PC-3 (cell line): ENCODE measurements around the gene APMAP.

ENCODE experiments used
- EZH2 ChIP-seq: fragments of 300-600 bp; sonication (generic); IDR thresholded peaks from one replicate; pipeline ENCODE4 v1.6.1; 2017; ENCODE audit warnings: antibody characterized with exemption, mild to moderate bottlenecking, low read length; ENCODE audit not compliant: unreplicated experiment
- TF ChIP-seq, protein P1 (sequence below): fragments of 300-600 bp; sonication (generic); conservative IDR thresholded peaks from 2 replicates; pipeline ENCODE4 v1.5.1; 2017; ENCODE audit warnings: antibody characterized with exemption, low read depth, mild to moderate bottlenecking, low read length

DNA sequence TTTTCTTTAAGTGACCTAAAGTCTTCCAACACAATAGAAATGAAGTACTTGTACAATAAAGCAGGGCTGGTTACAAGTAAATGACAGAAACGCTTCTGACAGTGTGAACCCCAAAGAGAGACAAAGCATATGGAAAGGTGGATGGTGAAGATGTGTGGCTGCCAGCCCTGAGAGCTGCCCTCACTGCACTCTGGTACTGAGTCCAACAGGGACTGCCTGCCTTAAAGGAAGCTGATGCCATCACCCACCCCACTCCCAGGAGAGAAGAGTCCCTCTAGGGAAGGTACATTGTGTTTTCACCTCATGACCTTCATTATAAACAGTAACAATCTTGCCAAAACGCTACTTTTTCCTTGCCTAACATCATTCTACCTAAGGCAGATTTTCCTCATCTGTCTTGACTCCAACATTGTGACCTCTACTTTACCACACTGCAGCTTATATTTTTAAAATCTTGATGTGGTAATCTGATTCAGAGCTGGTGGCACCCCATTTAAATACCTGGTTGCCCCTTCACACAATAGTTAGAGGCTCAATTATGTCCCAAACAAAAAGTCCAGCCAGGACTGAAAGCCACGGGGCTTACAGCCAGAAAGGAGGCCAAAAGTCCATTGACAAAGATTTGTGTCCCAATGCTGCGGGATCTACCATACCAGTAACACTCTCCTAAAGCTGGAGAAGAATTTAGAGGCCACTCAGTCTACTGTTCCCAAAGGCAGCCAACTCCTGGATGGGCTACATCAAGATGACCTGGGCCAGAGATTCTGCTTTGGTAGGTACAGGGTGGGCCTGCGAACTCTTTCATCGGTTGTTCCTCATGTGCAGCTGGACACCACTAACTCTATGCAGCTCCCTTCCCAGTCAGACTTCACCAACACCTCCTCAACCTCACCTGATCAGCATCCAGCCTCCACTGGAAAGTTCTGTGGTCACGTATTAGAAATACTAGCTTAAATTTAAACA, 4.4 kb downstream of the APMAP start:
- TF ChIP-seq EZH2 = no peak
- TF ChIP-seq, protein P1, sequence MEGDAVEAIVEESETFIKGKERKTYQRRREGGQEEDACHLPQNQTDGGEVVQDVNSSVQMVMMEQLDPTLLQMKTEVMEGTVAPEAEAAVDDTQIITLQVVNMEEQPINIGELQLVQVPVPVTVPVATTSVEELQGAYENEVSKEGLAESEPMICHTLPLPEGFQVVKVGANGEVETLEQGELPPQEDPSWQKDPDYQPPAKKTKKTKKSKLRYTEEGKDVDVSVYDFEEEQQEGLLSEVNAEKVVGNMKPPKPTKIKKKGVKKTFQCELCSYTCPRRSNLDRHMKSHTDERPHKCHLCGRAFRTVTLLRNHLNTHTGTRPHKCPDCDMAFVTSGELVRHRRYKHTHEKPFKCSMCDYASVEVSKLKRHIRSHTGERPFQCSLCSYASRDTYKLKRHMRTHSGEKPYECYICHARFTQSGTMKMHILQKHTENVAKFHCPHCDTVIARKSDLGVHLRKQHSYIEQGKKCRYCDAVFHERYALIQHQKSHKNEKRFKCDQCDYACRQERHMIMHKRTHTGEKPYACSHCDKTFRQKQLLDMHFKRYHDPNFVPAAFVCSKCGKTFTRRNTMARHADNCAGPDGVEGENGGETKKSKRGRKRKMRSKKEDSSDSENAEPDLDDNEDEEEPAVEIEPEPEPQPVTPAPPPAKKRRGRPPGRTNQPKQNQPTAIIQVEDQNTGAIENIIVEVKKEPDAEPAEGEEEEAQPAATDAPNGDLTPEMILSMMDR = no peak
